ENCODE measurements around the gene PARD3. TPM values are rescaled to one million over a fixed set of nuclear protein-coding genes. Genes with fewer than 3 reads are reported as not detected.

PARD3 gene
- total and polyA plus RNA-seq, 4 experiments from 2014 or later, result 0.13 to 0.25 TPM; not detected in 2

DNA sequence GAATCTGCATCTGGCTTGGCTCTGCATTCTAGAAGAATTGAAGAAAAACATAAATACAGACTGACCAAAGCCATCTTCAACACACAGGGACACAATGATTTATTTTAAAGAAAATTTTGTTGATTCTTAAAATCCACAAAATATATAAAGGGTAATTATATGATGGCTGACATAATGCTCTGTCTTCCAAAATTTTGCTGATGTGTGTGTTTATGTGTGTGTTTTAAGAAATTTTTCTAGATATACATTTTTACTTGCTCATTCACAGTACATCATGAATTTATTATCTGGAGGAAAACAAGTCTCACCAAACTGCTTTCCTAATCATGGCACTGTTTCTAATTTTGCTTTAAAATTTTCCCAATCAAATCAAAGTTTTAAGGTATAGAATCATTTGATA lies 442.6 kb downstream of the PARD3 start:
- Mint-ChIP-seq H3K4me1 (peaks cover 3 to 7% (median 5%) of the 10 kb centered on the region in 4 donors), H3K27me3 (no peaks in the 10 kb centered on the region), H3K36me3 (no peaks in the 10 kb centered on the region), H3K4me3 (no peak overlapping the region), H3K9me3 (peaks cover 0 to 2% (median 0%) of the 10 kb centered on the region in 8 donors), H3K27ac (no peak overlapping the region)
- Histone ChIP-seq H3K4me1 (ENCODE audit: insufficient read depth, low read length) (no peaks in the 10 kb centered on the region), H3K4me3 (ENCODE audit: low read length in 2 of 2) (no peak overlapping the region), H3K36me3 (ENCODE audit: insufficient read depth, low read length) (no peaks in the 10 kb centered on the region), H3K9me3 (ENCODE audit: control insufficient read depth in 1 of 2, low read length in 2 of 2) (no peaks in the 10 kb centered on the region), H3K27me3 (ENCODE audit: insufficient read depth, low read length) (no peaks in the 10 kb centered on the region), H3K27ac (ENCODE audit: low read depth, low read length) (no peak overlapping the region)
- no peak for DNase-seq
- CTCF ChIA-PET (ENCODE audit: partially characterized antibody), result interaction anchor here (1.2 kb wide), 1 partner anchor 10 kb away, joined by 3 read pairs; no protein-coding TSS in a partner anchor
- POLR2A ChIA-PET (ENCODE audit: partially characterized antibody), result no interaction called here
- intact Hi-C loops (cut with micrococcal nuclease), result no loop called here

DNA sequence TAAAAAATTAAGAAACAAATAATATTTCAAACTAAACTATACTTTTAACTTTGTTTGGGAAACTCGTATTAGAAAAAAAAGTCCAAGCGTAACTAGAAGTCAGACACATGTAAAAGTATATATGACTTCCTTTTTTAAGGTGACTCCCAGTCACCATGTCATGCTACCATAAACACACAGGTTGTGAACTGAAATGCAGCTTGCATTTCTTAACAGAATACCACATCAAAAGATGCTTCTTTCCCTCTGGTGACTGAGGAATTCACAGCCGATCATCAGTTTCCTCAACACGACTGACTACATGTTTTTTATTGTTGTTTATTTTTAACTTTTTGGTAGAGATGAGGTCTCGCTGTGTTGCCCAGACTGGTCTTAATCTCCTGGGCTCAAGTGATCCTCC lies 445.0 kb downstream of the PARD3 start:
- DNase-seq, result no peak
- H3K9me3 Mint-ChIP-seq, result peaks cover 0 to 4% (median under 1%) of the 10 kb centered on the region in 8 donors
- H3K36me3 Mint-ChIP-seq, result no peaks in the 10 kb centered on the region
- H3K9me3 ChIP-seq (ENCODE audit: control insufficient read depth in 1 of 2, low read length in 2 of 2), result no peaks in the 10 kb centered on the region
- H3K36me3 ChIP-seq (ENCODE audit: insufficient read depth, low read length), result no peaks in the 10 kb centered on the region
- intact Hi-C loops (cut with micrococcal nuclease), result no loop called here
- CTCF ChIA-PET (ENCODE audit: partially characterized antibody), result no interaction called here
- H3K27me3 ChIP-seq (ENCODE audit: insufficient read depth, low read length), result no peaks in the 10 kb centered on the region
- H3K4me1 Mint-ChIP-seq, result peaks cover 3 to 7% (median 5%) of the 10 kb centered on the region in 4 donors
- no peak overlapping the region for H3K4me3 ChIP-seq (ENCODE audit: low read length in 2 of 2)
- no peaks in the 10 kb centered on the region for H3K4me1 ChIP-seq (ENCODE audit: insufficient read depth, low read length)
- no peaks in the 10 kb centered on the region for H3K27me3 Mint-ChIP-seq
- no peak overlapping the region for H3K27ac ChIP-seq (ENCODE audit: low read depth, low read length)
- no peak overlapping the region for H3K27ac Mint-ChIP-seq
- POLR2A ChIA-PET (ENCODE audit: partially characterized antibody), result no interaction called here
- H3K4me3 Mint-ChIP-seq, result no peak overlapping the region

DNA sequence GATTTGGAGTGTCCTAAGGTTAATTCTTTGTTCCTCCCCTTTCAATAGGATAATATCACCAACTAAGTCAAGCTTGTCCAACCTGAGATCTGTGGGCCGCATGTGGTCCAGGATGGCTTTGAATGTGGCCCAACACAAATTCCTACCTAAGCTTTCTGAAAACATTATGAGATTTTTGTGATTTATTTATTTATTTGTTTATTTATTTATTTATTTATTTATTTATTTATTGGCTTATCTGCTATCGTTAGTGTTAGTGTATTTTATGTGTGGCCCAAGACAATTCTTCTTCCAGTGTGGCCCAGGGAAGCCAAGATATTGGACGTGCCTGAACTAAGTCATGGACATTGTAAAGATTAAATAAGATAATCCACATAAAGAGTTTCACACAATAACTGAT lies 446.0 kb downstream of the PARD3 start:
- H3K36me3 ChIP-seq (ENCODE audit: insufficient read depth, low read length), result no peaks in the 10 kb centered on the region
- H3K4me1 ChIP-seq (ENCODE audit: insufficient read depth, low read length), result no peaks in the 10 kb centered on the region
- no peak overlapping the region for H3K4me3 ChIP-seq (ENCODE audit: low read length in 2 of 2)
- no peaks in the 10 kb centered on the region for H3K9me3 ChIP-seq (ENCODE audit: control insufficient read depth in 1 of 2, low read length in 2 of 2)
- no peaks in the 10 kb centered on the region for H3K27me3 ChIP-seq (ENCODE audit: insufficient read depth, low read length)
- Mint-ChIP-seq H3K4me3 (no peak overlapping the region), H3K9me3 (peaks cover 0 to 4% (median under 1%) of the 10 kb centered on the region in 8 donors), H3K27ac (no peak overlapping the region), H3K36me3 (no peaks in the 10 kb centered on the region), H3K4me1 (peaks cover 3 to 7% (median 5%) of the 10 kb centered on the region in 4 donors), H3K27me3 (no peaks in the 10 kb centered on the region)
- intact Hi-C loops (cut with micrococcal nuclease), result no loop called here
- DNase-seq, result no peak
- ChIA-PET POLR2A (ENCODE audit: partially characterized antibody) (no interaction called here), CTCF (ENCODE audit: partially characterized antibody) (no interaction called here)
- H3K27ac ChIP-seq (ENCODE audit: low read depth, low read length), result no peak overlapping the region

DNA sequence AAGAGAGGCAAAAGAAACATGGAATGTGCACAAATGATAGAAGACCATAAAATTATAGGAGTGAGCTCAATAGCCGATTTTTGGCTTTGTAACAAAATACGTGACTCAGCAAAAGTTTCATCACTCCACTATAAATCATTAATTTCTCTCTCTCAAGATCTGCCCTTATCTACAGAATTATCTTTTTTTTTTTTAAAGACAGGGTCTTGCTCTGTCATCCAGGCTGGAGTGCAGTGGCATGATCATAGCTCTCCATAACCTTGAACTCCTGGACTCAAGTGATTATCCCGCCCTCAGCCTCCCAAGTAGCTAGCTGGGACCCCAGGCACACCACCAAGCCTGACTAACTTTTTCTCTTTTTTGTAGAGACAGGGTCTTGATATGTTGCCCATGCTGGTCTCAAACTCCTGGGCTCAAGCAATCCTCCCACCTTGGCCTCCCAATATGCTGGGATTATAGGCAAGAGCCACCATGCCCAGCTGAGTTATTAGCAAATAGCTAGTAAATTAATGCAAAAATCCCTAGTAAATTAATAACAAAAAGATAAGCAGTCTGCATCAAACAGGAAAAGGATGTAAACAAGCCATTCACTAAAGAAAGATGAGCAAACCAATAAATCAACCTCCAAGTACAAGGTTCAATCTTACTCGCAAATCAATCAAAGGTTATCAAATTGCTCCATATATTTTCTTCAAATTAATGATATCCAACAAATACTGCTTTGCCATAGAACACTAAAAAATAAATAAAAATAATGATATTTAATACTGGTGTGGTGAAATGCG lies 450.7 kb downstream of the PARD3 start:
- Histone ChIP-seq H3K4me3 (ENCODE audit: low read length in 2 of 2) (no peak overlapping the region), H3K36me3 (ENCODE audit: insufficient read depth, low read length) (no peaks in the 10 kb centered on the region), H3K27ac (ENCODE audit: low read depth, low read length) (no peak overlapping the region), H3K4me1 (ENCODE audit: insufficient read depth, low read length) (no peaks in the 10 kb centered on the region), H3K9me3 (ENCODE audit: control insufficient read depth in 1 of 2, low read length in 2 of 2) (no peaks in the 10 kb centered on the region), H3K27me3 (ENCODE audit: insufficient read depth, low read length) (no peaks in the 10 kb centered on the region)
- intact Hi-C loops (cut with micrococcal nuclease), result no loop called here
- Mint-ChIP-seq H3K9me3 (peaks cover 0 to 4% (median 0%) of the 10 kb centered on the region in 8 donors), H3K27ac (no peak overlapping the region), H3K36me3 (no peaks in the 10 kb centered on the region), H3K4me1 (peaks cover under 1 to 2% (median under 1%) of the 10 kb centered on the region in 4 donors), H3K4me3 (no peak overlapping the region), H3K27me3 (no peaks in the 10 kb centered on the region)
- no peak for DNase-seq
- CTCF ChIA-PET (ENCODE audit: partially characterized antibody), result no interaction called here
- POLR2A ChIA-PET (ENCODE audit: partially characterized antibody), result no interaction called here

DNA sequence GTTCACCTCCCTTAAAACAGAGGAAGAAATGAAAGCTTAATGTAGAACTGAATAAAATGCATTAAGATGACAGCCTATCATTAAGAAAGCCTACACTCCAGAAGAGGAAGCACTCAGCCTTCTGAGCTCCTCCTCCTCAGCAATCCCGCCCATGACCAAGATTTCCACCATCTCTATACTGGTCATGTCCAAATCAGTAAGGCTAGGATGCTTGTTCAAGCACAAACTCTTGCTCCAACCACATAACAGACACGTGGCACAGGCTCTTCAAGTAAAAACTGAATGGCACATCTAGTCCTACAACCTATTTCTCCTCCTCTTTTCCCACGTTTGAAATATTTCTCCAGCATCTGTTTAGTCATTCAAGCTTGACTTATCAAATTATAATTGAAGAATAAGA lies 454.1 kb downstream of the PARD3 start:
- POLR2A ChIA-PET (ENCODE audit: partially characterized antibody), result no interaction called here
- no peak for DNase-seq
- intact Hi-C loops (cut with micrococcal nuclease), result no loop called here

DNA sequence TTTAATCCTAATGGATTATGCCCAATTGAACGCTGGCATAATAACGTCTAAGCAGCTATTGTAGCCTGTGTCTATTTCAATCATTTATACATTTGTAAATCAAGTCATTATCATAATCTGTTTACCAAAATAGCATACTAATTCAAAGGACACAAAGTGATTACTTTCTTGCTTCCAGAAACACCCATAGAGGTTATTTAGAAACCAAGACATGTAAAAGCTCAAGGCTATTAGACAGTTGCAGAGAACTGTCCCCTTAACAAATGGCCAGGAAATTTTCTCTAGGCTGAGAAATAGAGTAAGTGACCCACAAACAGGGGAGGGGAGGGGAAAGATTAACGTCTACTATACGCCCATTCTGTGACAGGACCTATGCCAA lies 455.7 kb downstream of the PARD3 start:
- Histone ChIP-seq H3K4me1 (ENCODE audit: insufficient read depth, low read length) (no peaks in the 10 kb centered on the region), H3K27ac (ENCODE audit: low read depth, low read length) (no peak overlapping the region), H3K9me3 (ENCODE audit: control insufficient read depth in 1 of 2, low read length in 2 of 2) (no peaks in the 10 kb centered on the region), H3K27me3 (ENCODE audit: insufficient read depth, low read length) (no peaks in the 10 kb centered on the region), H3K36me3 (ENCODE audit: insufficient read depth, low read length) (no peaks in the 10 kb centered on the region), H3K4me3 (ENCODE audit: low read length in 2 of 2) (no peak overlapping the region)
- no peak overlapping the region for H3K27ac Mint-ChIP-seq
- H3K9me3 Mint-ChIP-seq, result no peaks in the 10 kb centered on the region
- intact Hi-C loops (cut with micrococcal nuclease), result no loop called here
- H3K27me3 Mint-ChIP-seq, result peaks cover 2% of the 10 kb centered on the region in 2 donors
- H3K36me3 Mint-ChIP-seq, result no peaks in the 10 kb centered on the region
- DNase-seq, result no peak
- H3K4me3 Mint-ChIP-seq, result no peak overlapping the region
- ChIA-PET CTCF (ENCODE audit: partially characterized antibody) (no interaction called here), POLR2A (ENCODE audit: partially characterized antibody) (no interaction called here)
- no peaks in the 10 kb centered on the region for H3K4me1 Mint-ChIP-seq

More for the DNA sequence above, 454.1 kb downstream of the PARD3 start:
- no peaks in the 10 kb centered on the region for H3K9me3 ChIP-seq (ENCODE audit: control insufficient read depth in 1 of 2, low read length in 2 of 2)
- CTCF ChIA-PET (ENCODE audit: partially characterized antibody), result no interaction called here
- no peak overlapping the region for H3K4me3 ChIP-seq (ENCODE audit: low read length in 2 of 2)
- Mint-ChIP-seq H3K27ac (no peak overlapping the region), H3K4me3 (no peak overlapping the region), H3K27me3 (peaks cover 0 to 2% of the 10 kb centered on the region in 2 donors), H3K9me3 (peaks cover 0 to under 1% (median 0%) of the 10 kb centered on the region in 8 donors), H3K4me1 (no peaks in the 10 kb centered on the region), H3K36me3 (no peaks in the 10 kb centered on the region)
- H3K36me3 ChIP-seq (ENCODE audit: insufficient read depth, low read length), result no peaks in the 10 kb centered on the region
- no peaks in the 10 kb centered on the region for H3K4me1 ChIP-seq (ENCODE audit: insufficient read depth, low read length)
- H3K27ac ChIP-seq (ENCODE audit: low read depth, low read length), result no peak overlapping the region
- no peaks in the 10 kb centered on the region for H3K27me3 ChIP-seq (ENCODE audit: insufficient read depth, low read length)

DNA sequence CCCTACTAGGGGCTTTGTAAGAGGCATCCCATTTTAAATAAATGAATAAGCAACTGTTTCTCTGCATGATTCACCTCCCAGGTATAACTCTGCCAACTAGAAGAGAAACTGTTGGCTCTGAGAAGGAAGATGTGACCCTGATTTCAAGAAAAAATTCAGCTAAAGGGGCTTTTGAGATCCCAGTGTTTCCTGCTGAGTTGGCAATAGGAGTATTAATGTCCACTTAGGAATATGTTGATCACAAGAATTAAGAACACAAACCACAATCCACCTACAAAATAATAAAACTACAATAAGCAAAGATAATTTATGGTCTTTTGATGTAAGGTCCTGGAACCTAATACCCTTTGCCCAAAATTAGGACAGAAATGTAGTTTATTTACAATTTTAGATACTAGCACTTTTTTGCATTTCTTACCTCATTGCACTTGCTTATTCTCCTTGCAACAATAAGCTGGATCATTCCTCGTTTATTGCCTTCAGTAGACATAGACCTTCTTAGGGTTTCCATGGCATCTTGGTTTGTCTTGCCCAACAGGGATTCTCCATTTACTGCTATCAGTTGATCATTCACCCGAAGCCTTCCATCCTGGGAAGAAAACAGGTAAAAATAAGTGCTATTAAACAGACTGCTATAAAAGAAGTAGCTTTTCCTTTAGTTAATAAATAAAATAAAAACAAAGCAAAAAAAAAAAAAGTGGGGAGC lies 456.2 kb downstream of the PARD3 start:
- H3K36me3 Mint-ChIP-seq, result no peaks in the 10 kb centered on the region
- no peaks in the 10 kb centered on the region for H3K4me1 Mint-ChIP-seq
- H3K9me3 Mint-ChIP-seq, result no peaks in the 10 kb centered on the region
- Histone ChIP-seq H3K27ac (ENCODE audit: low read depth, low read length) (no peak overlapping the region), H3K9me3 (ENCODE audit: control insufficient read depth in 1 of 2, low read length in 2 of 2) (no peaks in the 10 kb centered on the region), H3K4me1 (ENCODE audit: insufficient read depth, low read length) (no peaks in the 10 kb centered on the region), H3K36me3 (ENCODE audit: insufficient read depth, low read length) (no peaks in the 10 kb centered on the region), H3K4me3 (ENCODE audit: low read length in 2 of 2) (no peak overlapping the region), H3K27me3 (ENCODE audit: insufficient read depth, low read length) (no peaks in the 10 kb centered on the region)
- H3K27ac Mint-ChIP-seq, result no peak overlapping the region
- intact Hi-C loops (cut with micrococcal nuclease), result no loop called here
- H3K4me3 Mint-ChIP-seq, result no peak overlapping the region
- CTCF ChIA-PET (ENCODE audit: partially characterized antibody), result no interaction called here
- POLR2A ChIA-PET (ENCODE audit: partially characterized antibody), result no interaction called here
- no peak for DNase-seq
- H3K27me3 Mint-ChIP-seq, result peaks cover 2 to 3% of the 10 kb centered on the region in 2 donors

All from CD4-positive, alpha-beta memory T cell (primary cell).